ENCODE data around the gene ROR2. TPM values are rescaled to one million over a fixed set of nuclear protein-coding genes. Genes with fewer than 3 reads are reported as not detected.

ROR2 gene
- total and polyA plus RNA-seq, 2 experiments from 2014 or later = 7.1 to 12.9 TPM

DNA sequence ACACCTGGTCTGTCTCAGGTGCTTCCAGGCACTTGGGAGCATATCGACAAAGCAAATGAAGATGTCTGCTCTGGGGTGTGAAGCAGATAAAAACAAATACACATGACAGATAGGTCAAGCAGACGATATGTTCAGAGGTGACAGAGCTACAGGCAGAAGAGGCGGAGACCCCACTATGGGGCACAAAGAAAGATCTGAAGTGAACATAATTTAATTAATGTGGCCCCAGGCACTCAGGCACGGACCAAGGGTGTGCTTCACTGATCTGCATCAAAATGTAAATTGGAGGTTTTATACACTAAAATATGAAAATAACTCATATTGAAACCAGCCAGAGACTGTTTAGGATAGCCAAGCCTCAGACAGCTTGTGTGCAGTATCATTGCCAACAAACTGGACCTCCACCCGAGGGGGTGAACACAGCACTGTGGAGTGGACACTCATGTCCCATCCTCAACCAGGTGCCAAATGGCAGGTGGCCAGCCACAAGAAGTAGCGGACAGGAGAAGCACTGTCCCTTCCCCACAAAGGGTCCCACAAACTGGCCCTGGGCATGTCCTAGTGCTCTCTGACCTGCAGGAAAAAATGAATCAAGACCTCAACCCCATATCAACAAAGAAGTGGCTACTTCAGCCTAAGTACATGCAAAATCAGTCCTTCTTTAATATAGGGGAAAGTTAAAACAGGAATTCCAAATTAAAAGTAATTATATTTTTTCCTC is 29.2 kb downstream of the ROR2 start:
- Histone ChIP-seq H3K9me2 (ENCODE audit: insufficient read depth) (no peaks in the 10 kb centered on the region), H3K9me3 (ENCODE audit: low read depth) (no peaks in the 10 kb centered on the region), H4K20me1 (ENCODE audit: insufficient read depth) (no peaks in the 10 kb centered on the region), H3F3A (ENCODE audit: insufficient read depth) (no peaks in the 10 kb centered on the region), H3K27me3 (replicated peaks; ENCODE audit: insufficient read depth) (no peaks in the 10 kb centered on the region), H3K4me3 (no peak overlapping the region), H3K36me3 (ENCODE audit: low read depth) (no peaks in the 10 kb centered on the region), H2AFZ (no peak overlapping the region), H3K27ac (no peak overlapping the region), H3K4me2 (ENCODE audit: unreplicated experiment) (no peak overlapping the region), H3K9ac (no peak overlapping the region), H3K4me1 (ENCODE audit: insufficient read depth) (no peaks in the 10 kb centered on the region), H3K79me2 (ENCODE audit: insufficient read depth) (peaks cover 43% of the 10 kb centered on the region)
- 77 to 78% methylated on average over 6 of the region's 6 CpGs for WGBS, 2 experiments (ENCODE audit: low coverage in 1 of 2, low lambda C conversion rate in 2 of 2, missing lambda C conversion rate in 2 of 2)
- in situ Hi-C loops (cut with MboI) = no loop called here
- DNase-seq = no peak
- TF ChIP-seq EZH2 (IDR thresholded peaks at IDR 0.05; ENCODE audit: insufficient read depth, poor library complexity, severe bottlenecking) = no peak

DNA sequence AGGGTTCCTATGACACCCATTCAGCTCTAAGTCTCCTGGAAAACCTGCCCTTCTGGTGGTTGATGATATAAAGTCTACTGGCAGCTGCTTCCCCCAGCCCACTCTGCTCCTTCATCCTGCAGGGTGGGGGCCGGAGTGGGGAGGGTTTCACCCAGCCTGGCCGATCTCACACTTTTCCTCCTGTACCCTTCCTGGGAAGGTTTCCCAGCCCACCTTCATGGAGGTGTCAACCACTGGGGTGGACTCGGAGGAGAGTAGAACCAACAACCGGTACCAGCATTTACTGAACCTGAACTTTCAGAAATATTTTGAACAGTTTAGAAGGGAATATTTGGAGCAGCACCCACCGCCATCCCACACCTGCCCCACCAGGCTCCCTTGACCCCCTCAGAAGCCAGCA is 30.4 kb downstream of the ROR2 start:
- Histone ChIP-seq H3K9me2 (ENCODE audit: insufficient read depth) (no peaks in the 10 kb centered on the region), H3K4me3 (no peak overlapping the region), H3K4me1 (ENCODE audit: insufficient read depth) (no peaks in the 10 kb centered on the region), H3K9ac (no peak overlapping the region), H3K9me3 (ENCODE audit: low read depth) (no peaks in the 10 kb centered on the region), H2AFZ (no peak overlapping the region), H3K79me2 (ENCODE audit: insufficient read depth) (peaks cover 32% of the 10 kb centered on the region), H4K20me1 (ENCODE audit: insufficient read depth) (no peaks in the 10 kb centered on the region), H3K4me2 (ENCODE audit: unreplicated experiment) (no peak overlapping the region), H3K27ac (no peak overlapping the region), H3K36me3 (ENCODE audit: low read depth) (no peaks in the 10 kb centered on the region), H3F3A (ENCODE audit: insufficient read depth) (no peaks in the 10 kb centered on the region), H3K27me3 (replicated peaks; ENCODE audit: insufficient read depth) (no peaks in the 10 kb centered on the region)
- WGBS, 2 experiments (ENCODE audit: low coverage in 1 of 2, low lambda C conversion rate in 2 of 2, missing lambda C conversion rate in 2 of 2) = 79 to 90% methylated on average over 5 of the region's 5 CpGs
- DNase-seq = no peak
- no peak for TF ChIP-seq EZH2phosphoT487 (IDR thresholded peaks at IDR 0.05; ENCODE audit: insufficient read depth, low read depth)
- TF ChIP-seq EZH2 (IDR thresholded peaks at IDR 0.05; ENCODE audit: insufficient read depth, poor library complexity, severe bottlenecking) = no peak
- in situ Hi-C loops (cut with MboI) = no loop called here

DNA sequence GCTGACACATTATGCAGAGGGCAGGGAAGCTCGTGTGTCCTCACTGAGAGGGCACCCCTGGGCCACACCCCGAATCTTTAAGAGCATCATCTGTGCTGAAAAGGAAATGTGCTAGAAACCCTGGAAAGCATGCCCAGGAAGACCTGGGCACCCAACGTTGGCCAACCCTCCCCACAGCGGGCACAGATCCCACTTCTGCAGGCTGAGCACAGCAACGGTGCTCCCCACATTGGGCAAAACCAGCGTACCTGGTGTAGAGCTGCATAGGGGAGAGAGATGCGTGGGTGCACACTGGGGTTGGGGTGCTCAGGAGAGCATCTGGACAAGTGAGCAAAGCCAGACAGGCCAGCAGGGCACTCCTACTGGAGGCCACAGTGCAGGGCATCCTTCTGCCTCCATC is 32.6 kb downstream of the ROR2 start:
- Histone ChIP-seq H3K9me3 (ENCODE audit: low read depth) (no peaks in the 10 kb centered on the region), H3K79me2 (ENCODE audit: insufficient read depth) (peaks cover 32% of the 10 kb centered on the region), H3K27me3 (replicated peaks; ENCODE audit: insufficient read depth) (no peaks in the 10 kb centered on the region), H2AFZ (no peak overlapping the region), H3K4me3 (no peak overlapping the region), H3K4me2 (ENCODE audit: unreplicated experiment) (no peak overlapping the region), H3K9ac (no peak overlapping the region), H3K4me1 (ENCODE audit: insufficient read depth) (no peaks in the 10 kb centered on the region), H4K20me1 (ENCODE audit: insufficient read depth) (no peaks in the 10 kb centered on the region), H3K9me2 (ENCODE audit: insufficient read depth) (no peaks in the 10 kb centered on the region), H3K36me3 (ENCODE audit: low read depth) (no peaks in the 10 kb centered on the region), H3F3A (ENCODE audit: insufficient read depth) (no peaks in the 10 kb centered on the region), H3K27ac (no peak overlapping the region)
- no peak for TF ChIP-seq EZH2phosphoT487 (IDR thresholded peaks at IDR 0.05; ENCODE audit: insufficient read depth, low read depth)
- TF ChIP-seq EZH2 (IDR thresholded peaks at IDR 0.05; ENCODE audit: insufficient read depth, poor library complexity, severe bottlenecking) = no peak
- in situ Hi-C loops (cut with MboI) = no loop called here
- WGBS, 2 experiments (ENCODE audit: low coverage in 1 of 2, low lambda C conversion rate in 2 of 2, missing lambda C conversion rate in 2 of 2) = 67 to 70% methylated on average over 7 of the region's 7 CpGs
- no peak for DNase-seq

DNA sequence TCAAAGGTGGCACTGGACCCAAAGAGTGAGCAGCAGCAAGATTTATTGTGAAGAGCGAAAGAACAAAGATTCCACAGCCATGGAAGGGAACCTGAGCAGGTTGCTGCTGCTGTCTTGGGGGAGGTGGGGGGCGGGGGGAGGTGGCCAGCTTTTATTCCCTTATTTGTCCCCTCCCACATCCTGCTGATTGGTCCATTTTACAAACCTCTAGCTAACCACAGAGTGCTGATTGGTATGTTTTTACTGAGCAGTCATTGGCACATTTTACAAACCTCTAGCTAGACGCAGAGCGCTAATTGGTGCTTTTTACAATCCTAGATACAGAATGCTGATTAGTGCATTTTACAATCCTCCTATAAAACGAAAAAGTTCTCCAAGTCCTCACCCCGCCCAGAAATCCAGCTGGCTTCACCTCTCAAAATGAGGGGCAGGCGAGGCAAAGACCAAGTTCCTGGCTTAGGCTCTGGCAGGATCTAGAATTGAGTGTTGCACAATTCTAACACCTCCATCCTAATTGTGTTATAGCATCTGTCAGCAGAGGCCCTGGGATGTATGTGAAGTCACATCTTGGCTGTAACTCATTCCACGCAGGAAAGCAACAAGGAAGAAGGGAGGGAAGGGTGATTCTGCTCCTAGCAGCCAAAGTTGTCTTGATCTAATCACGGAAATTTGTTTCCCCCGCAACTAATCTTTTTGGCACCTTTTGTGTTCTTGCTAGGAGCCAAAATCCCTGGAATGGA is 34.3 kb downstream of the ROR2 start:
- Histone ChIP-seq H3K4me2 (ENCODE audit: unreplicated experiment) (no peak overlapping the region), H4K20me1 (ENCODE audit: insufficient read depth) (no peaks in the 10 kb centered on the region), H3K27ac (no peak overlapping the region), H3K27me3 (replicated peaks; ENCODE audit: insufficient read depth) (no peaks in the 10 kb centered on the region), H3K9ac (no peak overlapping the region), H3K36me3 (ENCODE audit: low read depth) (no peaks in the 10 kb centered on the region), H3K9me3 (ENCODE audit: low read depth) (no peaks in the 10 kb centered on the region), H3K4me3 (no peak overlapping the region), H3K9me2 (ENCODE audit: insufficient read depth) (no peaks in the 10 kb centered on the region), H2AFZ (no peak overlapping the region), H3F3A (ENCODE audit: insufficient read depth) (no peaks in the 10 kb centered on the region), H3K79me2 (ENCODE audit: insufficient read depth) (peaks cover 29% of the 10 kb centered on the region), H3K4me1 (ENCODE audit: insufficient read depth) (no peaks in the 10 kb centered on the region)
- DNase-seq = no peak
- WGBS, 2 experiments (ENCODE audit: low coverage in 1 of 2, low lambda C conversion rate in 2 of 2, missing lambda C conversion rate in 2 of 2) = 70% methylated on average over 10 of the region's 10 CpGs
- in situ Hi-C loops (cut with MboI) = no loop called here
- TF ChIP-seq EZH2phosphoT487 (IDR thresholded peaks at IDR 0.05; ENCODE audit: insufficient read depth, low read depth) (no peak), EZH2 (IDR thresholded peaks at IDR 0.05; ENCODE audit: insufficient read depth, poor library complexity, severe bottlenecking) (no peak)

Measured in GM23248 (cell line).